Measurements from ENCODE around the gene TMEM263. TPM values are rescaled to one million over a fixed set of nuclear protein-coding genes. Genes with fewer than 3 reads are reported as not detected.

TMEM263 gene
- 12.3 and 14.5 TPM in 2 replicates for total RNA-seq (2021; fragmentation: NEBNext Ultra II Directional; extraction: Animal tissue kit (Norgen Biotek cat#: 25700))
- polyA plus RNA-seq (2011; rRNA removed) = 2.9 and 3.4 TPM in 2 replicates
- 3.6 TPM for polyA plus RNA-seq (2011; cell fraction: cytosol; rRNA removed)
- polyA plus RNA-seq (2011; cell fraction: nucleus; rRNA removed) = 4.3 TPM
- polyA plus RNA-seq (2012, experiment 1 of 2) = 6.8 to 8.9 TPM (median 7.9 TPM) in 4 replicates
- polyA plus RNA-seq (2012, experiment 2 of 2) = 0.47 TPM
- polyA plus RNA-seq (2013, experiment 1 of 2) = 8.2 TPM
- 7.5 TPM for polyA plus RNA-seq (2013, experiment 2 of 2)
- polyA minus RNA-seq (2011; rRNA and poly(A)+ RNA removed) = 6.6 and 8.9 TPM in 2 replicates
- polyA minus RNA-seq (2011; cell fraction: cytosol; rRNA and poly(A)+ RNA removed) = 8.8 TPM
- 6.5 TPM for polyA minus RNA-seq (2011; cell fraction: nucleus; rRNA and poly(A)+ RNA removed)
- long read RNA-seq, experiment 1, partial matches to known transcripts = 0 of 13 reads
- long read RNA-seq, experiment 1, other reads (novel, unspliced or antisense) = 7 of 13 reads
- long read RNA-seq, experiment 2 = 0 reads

DNA sequence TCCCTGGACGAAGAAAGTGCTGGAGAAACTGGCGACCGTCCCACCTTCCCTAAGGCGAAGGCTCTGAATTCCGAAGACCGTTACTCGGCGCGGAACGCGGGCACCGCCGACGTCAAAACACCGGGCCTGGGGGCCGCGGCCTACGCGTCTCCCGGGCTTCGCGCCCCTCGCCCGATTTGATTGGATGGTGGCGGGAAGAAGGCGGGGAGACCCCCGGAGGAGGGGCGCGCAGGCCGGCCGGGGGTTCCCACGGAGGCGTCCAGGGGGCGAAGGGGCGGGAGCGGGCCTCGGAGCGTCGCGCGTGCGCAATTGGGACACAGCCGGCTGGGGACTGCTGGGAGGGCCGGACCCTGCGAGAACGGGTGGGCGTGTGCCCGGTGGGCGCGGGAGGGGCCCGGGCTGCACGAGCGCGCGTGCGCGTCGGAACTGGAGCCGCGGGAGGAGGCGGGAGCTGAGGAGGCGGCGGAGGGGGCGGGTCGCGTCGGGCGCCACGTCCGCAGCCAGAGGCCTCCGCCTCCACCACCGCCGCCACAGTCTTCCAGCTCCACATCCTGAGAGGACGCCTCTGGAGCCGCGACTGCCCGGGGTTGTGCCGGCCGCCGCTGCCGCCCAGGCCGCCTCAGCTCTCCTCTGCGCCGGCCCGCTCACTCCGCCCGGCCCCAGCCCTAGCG is at the start of gene TMEM263:
Gene TMEM263, plus strand, starts transcription at position 531 of the 671 bp plus-strand sequence. CDS start 11,210 bp downstream, outside the sequence.
- Histone ChIP-seq H4K20me1 (replicated peaks in 1 of 2; ENCODE audit: control insufficient read depth in 1 of 2, insufficient read depth in 2 of 2, low read length in 2 of 2) (peaks cover 0 to 2% of the 10 kb centered on the region in 2 experiments), H3K4me1 (replicated peaks in 1 of 4; ENCODE audit: control insufficient read depth in 3 of 4, insufficient read depth in 4 of 4, low read length in 3 of 4) (0 out of 7 replicates have a peak, but pooled peaks cover 0 to 3% (median 0%) of the 10 kb centered on the region in 4 experiments), H3K27ac (ENCODE audit: low read depth, low read length) (peak within 1 kb of the TSS; percentile 64; the same call in 1 of the 2 replicates), H3K4me2 (ENCODE audit: insufficient read depth in 1 of 2, low read depth in 2 of 2, low read length in 2 of 2) (peak within 1 kb of the TSS; percentile 82 to 84), H3K36me3 (ENCODE audit: control insufficient read depth in 2 of 4, insufficient read depth in 4 of 4, low read length in 3 of 4) (no peaks in the 10 kb centered on the region), H2BK15ac (ENCODE audit: low read length) (0 out of 2 replicates have a peak within 1 kb of the TSS, but pooled peaks have one; percentile 72), H3K9ac (replicated peaks in 1 of 4; ENCODE audit: extremely low read depth in 1 of 4, low read depth in 3 of 4, low read length in 3 of 4) (peak within 1 kb of the TSS; percentile 58 to 80 (median 67)), H4K91ac (replicated peaks; ENCODE audit: insufficient read length, low read length) (peak within 1 kb of the TSS; percentile 65), H3K23me2 (ENCODE audit: low read depth, low read length) (peaks cover 12% of the 10 kb centered on the region), H3K14ac (ENCODE audit: insufficient read length) (no peak within 1 kb of the TSS), H2BK20ac (ENCODE audit: low read length) (no peak within 1 kb of the TSS; the same call in 1 of the 2 replicates), H2BK5ac (ENCODE audit: low read depth, low read length) (no peak within 1 kb of the TSS; the same call in 1 of the 2 replicates), H3K4ac (replicated peaks; ENCODE audit: insufficient read length, low read depth, low read length) (no peak within 1 kb of the TSS), H3K18ac (ENCODE audit: extremely low read depth, low read length) (peak within 1 kb of the TSS; percentile 32; the same call in 1 of the 2 replicates), H3K56ac (replicated peaks; ENCODE audit: insufficient read length, low read depth, low read length) (peak within 1 kb of the TSS; percentile 30), H2AK5ac (ENCODE audit: low read depth, low read length) (no peak within 1 kb of the TSS), H2AFZ (ENCODE audit: low read length) (peak within 1 kb of the TSS; percentile 64), H4K5ac (ENCODE audit: insufficient read length, low read depth, low read length) (no peak within 1 kb of the TSS), H3K4me3 (ENCODE audit: extremely low read depth in 1 of 4, insufficient read depth in 2 of 4, low read depth in 3 of 4, low read length in 4 of 4) (peak within 1 kb of the TSS; percentile 71 to 89 (median 76)), H3K27me3 (replicated peaks in 1 of 4; ENCODE audit: control insufficient read depth in 3 of 4, extremely low read depth in 1 of 4, insufficient read depth in 3 of 4, low read length in 3 of 4) (peaks cover 0 to 12% (median 8%) of the 10 kb centered on the region in 4 experiments; a peak in 6 of 7 replicates), H3K9me3 (ENCODE audit: insufficient read depth in 2 of 2, low read depth in 1 of 2, low read length in 1 of 2) (no peaks in the 10 kb centered on the region), H3K79me2 (ENCODE audit: control insufficient read depth in 1 of 2, insufficient read depth in 2 of 2, low read length in 2 of 2) (peaks cover 0 to 13% of the 10 kb centered on the region in 2 experiments; a peak in 2 of 4 replicates), H3K79me1 (ENCODE audit: low read depth, low read length) (no peaks in the 10 kb centered on the region), H3K23ac (ENCODE audit: insufficient read length) (no peak within 1 kb of the TSS), H2BK12ac (ENCODE audit: low read depth, low read length) (no peak within 1 kb of the TSS), H2BK120ac (replicated peaks; ENCODE audit: low read depth, low read length) (no peak within 1 kb of the TSS), H4K8ac (ENCODE audit: extremely low read depth, insufficient read depth, low read length) (peak within 1 kb of the TSS; percentile 93)
- DNase-seq (ENCODE audit: low read depth in 1 of 2, low spot score in 2 of 2) (peak; percentile 90 to 93), FAIRE-seq (no peak)
- ChIA-PET CTCF (ENCODE audit: partially characterized antibody) (interaction anchor here (1.4 to 1.6 kb wide), 2 partner anchors 14 to 149 kb away, joined by 3 read pairs; no protein-coding TSS in a partner anchor), POLR2A (ENCODE audit: partially characterized antibody) (interaction anchor here (0.7 to 1.7 kb wide), 10 partner anchors 9 to 477 kb away, joined by 3 to 7 read pairs (median 4); partner anchors contain the start of genes CRY1 and MTERF2)
- 2% methylated on average over 35 of the region's 88 CpGs; no CpG with 5 or more reads in 1 of the 2 experiments for WGBS, 2 experiments (ENCODE audit: extremely low coverage in 1 of 2, insufficient coverage in 1 of 2, insufficient read length in 1 of 2, insufficient replicate concordance in 2 of 2, low coverage in 1 of 2, low lambda C conversion rate in 2 of 2, missing lambda C conversion rate in 1 of 2)
- peak; percentile 77 for TF ChIP-seq POLR2AphosphoS5 (IDR thresholded peaks at IDR 0.05; ENCODE audit: low read depth, low read length)
- TF ChIP-seq PHF8 (conservative IDR thresholded peaks at IDR 0.05; ENCODE audit: low read depth, low read length) = peak; percentile 88
- no peak for TF ChIP-seq BCL11A (IDR thresholded peaks at IDR 0.05; ENCODE audit: low read depth in 2 of 2, low read length in 2 of 2)
- no peak for TF ChIP-seq RAD21 (IDR thresholded peaks at IDR 0.05 in 1 of 2, conservative IDR thresholded peaks at IDR 0.05 in 1 of 2; ENCODE audit: low read depth in 2 of 2, low read length in 2 of 2)
- TF ChIP-seq CBX8 (IDR thresholded peaks at IDR 0.05; ENCODE audit: borderline replicate concordance, low read depth, low read length) = no peak
- peak; percentile 95 for TF ChIP-seq KDM1A (IDR thresholded peaks at IDR 0.05; ENCODE audit: borderline replicate concordance, low read length)
- peak; percentile 66 for TF ChIP-seq ASH2L (IDR thresholded peaks at IDR 0.05; ENCODE audit: low read length)
- TF ChIP-seq CREB1 (IDR thresholded peaks at IDR 0.05) = peak; percentile 82
- 0 out of 2 replicates have a peak, but pooled peaks have one; percentile 10 for TF ChIP-seq GTF2F1 (IDR thresholded peaks at IDR 0.05; ENCODE audit: borderline replicate concordance, low read depth, low read length)

Measured in H1 (cell line).